ENCODE data around the gene COBL. TPM values are rescaled to one million over a fixed set of nuclear protein-coding genes. Genes with fewer than 3 reads are reported as not detected.

The COBL gene
- total RNA-seq, 1 donor from 2014 or later, result 25.7 TPM

GRCh38 chr7:51009716-51010496, 306.7 kb downstream of the COBL start:
- H3K4me3 Mint-ChIP-seq, result no peak overlapping the region
- TF ChIP-seq CTCF (conservative IDR thresholded peaks at IDR 0.05), result no peak
- no peaks in the 10 kb centered on the region for H3K36me3 Mint-ChIP-seq
- H3K27me3 Mint-ChIP-seq, result peaks cover 12% of the 10 kb centered on the region
- H3K27ac Mint-ChIP-seq, result no peak overlapping the region
- no peaks in the 10 kb centered on the region for H3K4me1 Mint-ChIP-seq (ENCODE audit: unreplicated experiment)
- H3K9me3 Mint-ChIP-seq, result no peaks in the 10 kb centered on the region
- DNase-seq (ENCODE audit: extremely low spot score, unreplicated experiment), result no peak

- Mint-ChIP-seq H3K27ac (no peak overlapping the region), H3K27me3 (peaks cover 16% of the 10 kb centered on the region), H3K4me3 (no peak overlapping the region), H3K4me1 (ENCODE audit: unreplicated experiment) (no peaks in the 10 kb centered on the region), H3K36me3 (no peaks in the 10 kb centered on the region), H3K9me3 (no peaks in the 10 kb centered on the region)
- DNase-seq (ENCODE audit: extremely low spot score, unreplicated experiment), result no peak
- TF ChIP-seq CTCF (conservative IDR thresholded peaks at IDR 0.05), result no peak
These were observed 308.8 kb downstream of the COBL start for GRCh38 chr7:51007551-51008505.

GRCh38 chr7:51006483-51007235, 309.9 kb downstream of the COBL start:
- H3K36me3 Mint-ChIP-seq, result no peaks in the 10 kb centered on the region
- peaks cover 16% of the 10 kb centered on the region for H3K27me3 Mint-ChIP-seq
- no peaks in the 10 kb centered on the region for H3K4me1 Mint-ChIP-seq (ENCODE audit: unreplicated experiment)
- no peaks in the 10 kb centered on the region for H3K9me3 Mint-ChIP-seq
- H3K4me3 Mint-ChIP-seq, result no peak overlapping the region
- TF ChIP-seq CTCF (conservative IDR thresholded peaks at IDR 0.05), result peak; percentile 28
- no peak for DNase-seq (ENCODE audit: extremely low spot score, unreplicated experiment)
- no peak overlapping the region for H3K27ac Mint-ChIP-seq

- Mint-ChIP-seq H3K27ac (no peak overlapping the region), H3K9me3 (peaks cover 3% of the 10 kb centered on the region), H3K36me3 (no peaks in the 10 kb centered on the region), H3K27me3 (peaks cover 16% of the 10 kb centered on the region), H3K4me1 (ENCODE audit: unreplicated experiment) (no peaks in the 10 kb centered on the region), H3K4me3 (no peak overlapping the region)
- no peak for TF ChIP-seq CTCF (conservative IDR thresholded peaks at IDR 0.05)
- no peak for DNase-seq (ENCODE audit: extremely low spot score, unreplicated experiment)
These were observed 311.5 kb downstream of the COBL start for GRCh38 chr7:51005074-51005473.

GRCh38 chr7:51000956-51001355, 315.7 kb downstream of the COBL start:
- Mint-ChIP-seq H3K27me3 (peaks cover 16% of the 10 kb centered on the region), H3K9me3 (peaks cover 3% of the 10 kb centered on the region), H3K36me3 (no peaks in the 10 kb centered on the region), H3K4me3 (no peak overlapping the region), H3K27ac (no peak overlapping the region), H3K4me1 (ENCODE audit: unreplicated experiment) (no peaks in the 10 kb centered on the region)
- no peak for DNase-seq (ENCODE audit: extremely low spot score, unreplicated experiment)
- peak; percentile 17 for TF ChIP-seq CTCF (conservative IDR thresholded peaks at IDR 0.05)

All from type B pancreatic cell (in vitro differentiated cells).